ENCODE data around the gene CYTL1.

DNA sequence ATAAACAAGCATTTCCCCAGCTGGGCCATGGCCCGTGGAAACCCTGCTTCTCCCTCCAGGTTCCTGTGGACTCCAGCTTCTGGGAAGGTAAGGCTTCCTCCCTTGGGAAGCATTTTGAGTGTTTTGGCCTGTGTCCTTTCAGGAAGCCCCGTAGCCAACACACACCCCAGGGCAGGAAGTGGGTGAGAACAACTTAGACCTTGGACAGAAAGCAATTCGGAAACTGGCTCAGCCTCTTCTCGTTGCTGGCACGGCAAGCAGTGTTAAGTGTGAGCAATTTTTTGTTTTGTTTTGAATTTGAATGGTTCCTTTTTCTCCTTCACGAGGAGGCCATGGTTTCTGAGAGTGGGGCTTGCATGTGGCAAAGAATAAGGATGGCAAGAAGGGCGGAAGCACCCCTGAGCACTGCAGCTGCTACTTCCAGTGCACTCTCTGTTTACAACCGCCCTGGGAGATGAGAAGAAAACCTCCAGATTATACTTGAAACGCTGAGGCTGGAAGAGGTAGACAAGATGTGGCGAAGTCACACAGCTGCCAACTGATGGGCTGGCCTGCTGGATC is 14.1 kb upstream of the CYTL1 start:
- no peak for TF ChIP-seq CTCF (conservative IDR thresholded peaks at IDR 0.05; ENCODE audit: low read depth, low read length)
- TF ChIP-seq BHLHE40 (IDR thresholded peaks at IDR 0.05; ENCODE audit: low read depth, low read length): no peak
